Thyroid gland (tissue), 4 donors: ENCODE results near the gene CHAF1B.

Experiments used
- POLR2A ChIP-seq, 2 donors: fragments of 450-650 bp; IDR thresholded peaks; one replicate each; pipeline ENCODE4 v1.6.1; 2017; ENCODE audit warnings: antibody characterized with exemption in 2 of 2, mild to moderate bottlenecking in 2 of 2, moderate library complexity in 1 of 2
- TF ChIP-seq, protein P1 (sequence below), 6 experiments: fragments of 200-600 bp in 3 of 6; fragments of 450-650 bp in 3 of 6; sonication (generic) in 3 of 6; IDR thresholded peaks; one replicate each; pipeline ENCODE4 v1.5.1; 2016 to 2019; ENCODE audit warnings: antibody characterized with exemption in 6 of 6, mild to moderate bottlenecking in 2 of 6, inconsistent platforms in 1 of 6, moderate library complexity in 1 of 6

DNA sequence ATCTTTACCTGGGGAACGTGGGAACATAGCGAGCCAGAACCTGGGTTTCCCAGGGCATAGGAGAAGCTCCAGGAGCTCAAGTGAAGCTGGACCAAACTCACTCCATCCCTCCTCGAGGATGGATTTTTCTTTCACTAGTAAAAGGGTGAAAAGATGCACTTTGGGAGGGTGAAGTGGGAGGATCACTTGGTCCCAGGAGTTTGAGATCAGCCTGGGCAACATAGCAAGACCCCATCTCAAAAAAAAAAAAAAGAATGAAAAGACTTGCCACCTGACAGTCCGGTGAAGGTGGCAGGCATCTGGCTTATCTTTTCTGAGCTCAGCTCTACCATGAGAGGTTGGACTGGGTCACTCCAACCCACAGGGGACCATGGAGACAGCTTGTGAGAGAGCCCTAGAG, 42.3 kb downstream of the CHAF1B start:
- TF ChIP-seq, protein P1, sequence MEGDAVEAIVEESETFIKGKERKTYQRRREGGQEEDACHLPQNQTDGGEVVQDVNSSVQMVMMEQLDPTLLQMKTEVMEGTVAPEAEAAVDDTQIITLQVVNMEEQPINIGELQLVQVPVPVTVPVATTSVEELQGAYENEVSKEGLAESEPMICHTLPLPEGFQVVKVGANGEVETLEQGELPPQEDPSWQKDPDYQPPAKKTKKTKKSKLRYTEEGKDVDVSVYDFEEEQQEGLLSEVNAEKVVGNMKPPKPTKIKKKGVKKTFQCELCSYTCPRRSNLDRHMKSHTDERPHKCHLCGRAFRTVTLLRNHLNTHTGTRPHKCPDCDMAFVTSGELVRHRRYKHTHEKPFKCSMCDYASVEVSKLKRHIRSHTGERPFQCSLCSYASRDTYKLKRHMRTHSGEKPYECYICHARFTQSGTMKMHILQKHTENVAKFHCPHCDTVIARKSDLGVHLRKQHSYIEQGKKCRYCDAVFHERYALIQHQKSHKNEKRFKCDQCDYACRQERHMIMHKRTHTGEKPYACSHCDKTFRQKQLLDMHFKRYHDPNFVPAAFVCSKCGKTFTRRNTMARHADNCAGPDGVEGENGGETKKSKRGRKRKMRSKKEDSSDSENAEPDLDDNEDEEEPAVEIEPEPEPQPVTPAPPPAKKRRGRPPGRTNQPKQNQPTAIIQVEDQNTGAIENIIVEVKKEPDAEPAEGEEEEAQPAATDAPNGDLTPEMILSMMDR (IDR thresholded peaks at IDR 0.05), result no peak
- no peak for TF ChIP-seq POLR2A (IDR thresholded peaks at IDR 0.05)
